HEK293 (cell line): ENCODE measurements around the gene DOK1.
A peak's percentile ranks its signal among the peaks of the same experiment; 100 is the strongest.

ENCODE experiments used
- BCL11A ChIP-seq: fragments of 450-650 bp; formaldehyde crosslinking; IDR thresholded peaks from 2 replicates; pipeline ENCODE4 v1.5.1; 2016; ENCODE audit warnings: low read depth, missing biosample characterization, missing genetic modification characterization
- CTCF ChIP-seq: fragments of 450-650 bp; formaldehyde crosslinking; IDR thresholded peaks from 2 replicates; pipeline ENCODE4 v1.5.1; 2016; ENCODE audit warnings: missing biosample characterization, missing genetic modification characterization
- ELK4 ChIP-seq: IDR thresholded peaks from 2 replicates; pipeline ENCODE4 v1.6.1; 2011; ENCODE audit warnings: mild to moderate bottlenecking, low read depth, low read length, borderline replicate concordance
- INSM2 ChIP-seq: fragments of 450-650 bp; formaldehyde crosslinking; IDR thresholded peaks from 2 replicates; pipeline ENCODE4 v1.5.1; 2016; ENCODE audit warnings: missing biosample characterization, missing genetic modification characterization
- OVOL3 ChIP-seq: fragments of 450-650 bp; formaldehyde crosslinking; IDR thresholded peaks from 2 replicates; pipeline ENCODE4 v1.5.1; 2016; ENCODE audit warnings: missing biosample characterization, missing genetic modification characterization
- PBX3 ChIP-seq: sonication (generic); formaldehyde crosslinking; IDR thresholded peaks from 2 replicates; pipeline ENCODE4 v1.8.1; 2022; ENCODE audit warnings: mild to moderate bottlenecking, moderate library complexity, missing genetic modification reagents
- PRDM2 ChIP-seq: fragments of 450-650 bp; formaldehyde crosslinking; IDR thresholded peaks from 2 replicates; pipeline ENCODE4 v1.5.1; 2016; ENCODE audit warnings: missing biosample characterization, missing genetic modification characterization, borderline replicate concordance
- SCRT1 ChIP-seq: fragments of 450-650 bp; formaldehyde crosslinking; IDR thresholded peaks from 2 replicates; pipeline ENCODE4 v1.5.1; 2016; ENCODE audit warnings: missing biosample characterization, missing genetic modification characterization, borderline replicate concordance
- SCRT2 ChIP-seq: fragments of 450-650 bp; formaldehyde crosslinking; IDR thresholded peaks from 2 replicates; pipeline ENCODE4 v1.5.1; 2016; ENCODE audit warnings: missing biosample characterization, missing genetic modification characterization
- YY2 ChIP-seq: fragments of 450-650 bp; formaldehyde crosslinking; IDR thresholded peaks from 2 replicates; pipeline ENCODE4 v1.5.1; 2016; ENCODE audit warnings: missing biosample characterization, missing genetic modification characterization
- ZNF133 ChIP-seq: fragments of 450-650 bp; formaldehyde crosslinking; IDR thresholded peaks from 2 replicates; pipeline ENCODE4 v1.5.1; 2016; ENCODE audit warnings: missing biosample characterization, missing genetic modification characterization
- ZNF169 ChIP-seq: fragments of 450-650 bp; formaldehyde crosslinking; IDR thresholded peaks from 2 replicates; pipeline ENCODE4 v1.5.1; 2016; ENCODE audit warnings: missing biosample characterization, missing genetic modification characterization
- ZNF19 ChIP-seq: fragments of 450-650 bp; formaldehyde crosslinking; IDR thresholded peaks from 2 replicates; pipeline ENCODE4; 2016; ENCODE audit warnings: missing biosample characterization, missing genetic modification characterization, low read depth
- ZNF280D ChIP-seq: fragments of 450-650 bp; formaldehyde crosslinking; IDR thresholded peaks from 2 replicates; pipeline ENCODE4 v1.5.1; 2016; ENCODE audit warnings: missing biosample characterization, missing genetic modification characterization
- ZNF302 ChIP-seq: fragments of 450-650 bp; formaldehyde crosslinking; IDR thresholded peaks from 2 replicates; pipeline ENCODE4 v1.5.1; 2016; ENCODE audit warnings: missing biosample characterization, missing genetic modification characterization, low read depth
- ZNF391 ChIP-seq: fragments of 450-650 bp; formaldehyde crosslinking; IDR thresholded peaks from 2 replicates; pipeline ENCODE4 v1.5.1; 2016; ENCODE audit warnings: low read depth, missing biosample characterization, missing genetic modification characterization, borderline replicate concordance
- ZNF423 ChIP-seq: fragments of 450-650 bp; formaldehyde crosslinking; IDR thresholded peaks from 2 replicates; pipeline ENCODE4 v1.5.1; 2016; ENCODE audit warnings: missing biosample characterization, missing genetic modification characterization
- ZNF560 ChIP-seq: fragments of 450-650 bp; formaldehyde crosslinking; IDR thresholded peaks from 2 replicates; pipeline ENCODE4 v1.5.1; 2017; ENCODE audit warnings: missing biosample characterization, missing genetic modification characterization, borderline replicate concordance
- ZNF654 ChIP-seq: fragments of 450-650 bp; formaldehyde crosslinking; IDR thresholded peaks from 2 replicates; pipeline ENCODE4 v1.5.1; 2016; ENCODE audit warnings: low read depth, missing biosample characterization, missing genetic modification characterization
- ZNF692 ChIP-seq: fragments of 450-650 bp; formaldehyde crosslinking; IDR thresholded peaks from 2 replicates; pipeline ENCODE4 v1.5.1; 2016; ENCODE audit warnings: missing biosample characterization, missing genetic modification characterization
- ZSCAN23 ChIP-seq: fragments of 450-650 bp; formaldehyde crosslinking; IDR thresholded peaks from 2 replicates; pipeline ENCODE4 v1.5.1; 2016; ENCODE audit warnings: missing biosample characterization, missing genetic modification characterization

DOK1 gene

GRCh38 chr2:74553892-74554819 is at the start of gene DOK1, which contains the start of gene LOXL3 (continued):
- TF ChIP-seq INSM2 (tag by site-specific recombination) (no peak), YY2 (tag by site-specific recombination) (no peak), OVOL3 (tag by site-specific recombination) (no peak), ZNF391 (tag by site-specific recombination) (no peak), ELK4 (no peak), ZNF654 (no peak), ZNF280D (tag by site-specific recombination) (no peak), ZNF692 (0 out of 2 replicates have a peak, but pooled peaks have one; percentile 34), ZNF19 (tag by site-specific recombination) (no peak), ZSCAN23 (tag by site-specific recombination) (no peak), PRDM2 (no peak), ZNF133 (tag by site-specific recombination) (no peak), BCL11A (tag by site-specific recombination) (no peak), ZNF169 (tag by site-specific recombination) (no peak), SCRT2 (tag by site-specific recombination) (no peak), ZNF302 (tag by site-specific recombination) (no peak), SCRT1 (tag by site-specific recombination) (no peak), ZNF423 (tag by site-specific recombination) (no peak), ZNF560 (tag by site-specific recombination) (no peak), PBX3 (CRISPR knock-in tag) (no peak), CTCF (tag by site-specific recombination) (no peak)
